NB4 (cell line): ENCODE data around the gene DCUN1D2.

Source experiments
- DNase-seq: peaks from one replicate; pipeline ENCODE4 v3.0.0; 2010; ENCODE audit warnings: low read depth
- H3K4me3 ChIP-seq: one replicate; pipeline ENCODE4 v1.5.1; 2011; ENCODE audit warnings: mild to moderate bottlenecking, low read depth, low read length, moderate library complexity
- MAX ChIP-seq: IDR thresholded peaks from 2 replicates; pipeline ENCODE4 v1.6.1; 2011; ENCODE audit warnings: low read depth, low read length
- MYC ChIP-seq: IDR thresholded peaks from 2 replicates; pipeline ENCODE4 v1.6.1; 2011; ENCODE audit warnings: low read depth, low read length
- POLR2A ChIP-seq: IDR thresholded peaks from 2 replicates; pipeline ENCODE4 v1.6.1; 2011; ENCODE audit warnings: mild to moderate bottlenecking; ENCODE audit not compliant: insufficient read length; ENCODE audit errors: extremely low read depth
- TF ChIP-seq, protein P1 (sequence below): IDR thresholded peaks from one replicate; pipeline ENCODE4 v1.5.1; 2012; ENCODE audit warnings: low read depth, low read length

Gene DCUN1D2

DNA sequence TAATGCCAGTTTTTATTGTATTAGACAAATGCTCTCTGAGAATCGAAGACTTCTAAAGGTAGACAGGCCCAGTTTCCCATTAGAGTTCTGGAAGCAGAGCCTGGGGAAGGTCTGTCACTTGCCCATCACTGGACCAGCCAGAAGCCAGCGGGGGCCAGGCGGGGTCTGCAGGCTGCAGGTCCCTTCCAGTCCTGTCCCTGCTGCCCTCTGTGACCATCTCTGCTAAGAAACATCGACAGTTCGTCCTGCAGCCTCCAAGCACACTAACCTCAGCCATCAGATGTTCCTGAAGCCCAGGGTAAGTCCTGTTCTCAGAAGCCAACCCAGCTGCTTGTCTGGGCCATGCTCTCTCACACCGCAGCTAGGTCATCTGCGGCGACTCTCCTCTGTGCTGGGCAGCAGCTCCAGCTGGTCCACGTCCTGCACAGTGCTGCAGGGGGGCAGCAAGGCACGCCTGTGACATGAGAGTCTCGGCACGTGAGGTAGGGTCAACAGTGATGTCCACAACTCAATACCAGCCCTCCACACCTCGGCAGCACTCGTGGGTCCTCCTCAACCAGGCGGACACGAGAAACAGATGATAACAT lies 34.3 kb downstream of the DCUN1D2 start:
- TF ChIP-seq MAX (no peak), POLR2A (no peak), MYC (no peak)
- TF ChIP-seq, protein P1, sequence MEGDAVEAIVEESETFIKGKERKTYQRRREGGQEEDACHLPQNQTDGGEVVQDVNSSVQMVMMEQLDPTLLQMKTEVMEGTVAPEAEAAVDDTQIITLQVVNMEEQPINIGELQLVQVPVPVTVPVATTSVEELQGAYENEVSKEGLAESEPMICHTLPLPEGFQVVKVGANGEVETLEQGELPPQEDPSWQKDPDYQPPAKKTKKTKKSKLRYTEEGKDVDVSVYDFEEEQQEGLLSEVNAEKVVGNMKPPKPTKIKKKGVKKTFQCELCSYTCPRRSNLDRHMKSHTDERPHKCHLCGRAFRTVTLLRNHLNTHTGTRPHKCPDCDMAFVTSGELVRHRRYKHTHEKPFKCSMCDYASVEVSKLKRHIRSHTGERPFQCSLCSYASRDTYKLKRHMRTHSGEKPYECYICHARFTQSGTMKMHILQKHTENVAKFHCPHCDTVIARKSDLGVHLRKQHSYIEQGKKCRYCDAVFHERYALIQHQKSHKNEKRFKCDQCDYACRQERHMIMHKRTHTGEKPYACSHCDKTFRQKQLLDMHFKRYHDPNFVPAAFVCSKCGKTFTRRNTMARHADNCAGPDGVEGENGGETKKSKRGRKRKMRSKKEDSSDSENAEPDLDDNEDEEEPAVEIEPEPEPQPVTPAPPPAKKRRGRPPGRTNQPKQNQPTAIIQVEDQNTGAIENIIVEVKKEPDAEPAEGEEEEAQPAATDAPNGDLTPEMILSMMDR, result no peak
- DNase-seq, result no peak
- H3K4me3 ChIP-seq, result no peak overlapping the region

GRCh38 chr13:113455384-113455783 lies 35.1 kb downstream of the DCUN1D2 start:
- TF ChIP-seq MAX (no peak), MYC (no peak), POLR2A (no peak)
- TF ChIP-seq, protein P1, result no peak
- no peak overlapping the region for H3K4me3 ChIP-seq
- no peak for DNase-seq

DNA sequence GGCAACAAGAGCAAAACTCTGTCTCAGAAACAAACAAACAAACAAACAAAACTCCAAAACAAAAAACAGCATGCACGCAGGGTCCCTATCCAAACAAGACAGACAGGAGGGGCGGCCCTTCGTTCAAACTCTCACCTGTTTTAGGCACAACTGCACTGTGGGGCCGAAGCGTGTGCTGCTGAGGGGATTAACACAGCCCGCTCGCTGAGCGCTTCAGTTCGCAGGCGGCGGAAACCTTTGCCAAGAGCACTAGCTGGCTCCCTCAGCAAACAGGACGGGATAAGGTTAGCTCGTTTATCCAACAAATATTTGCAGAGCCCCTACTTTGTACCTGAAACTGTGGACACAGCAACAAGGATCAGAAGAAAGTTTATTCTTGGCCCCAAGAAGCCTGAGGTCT lies 35.6 kb downstream of the DCUN1D2 start:
- DNase-seq, result no peak
- TF ChIP-seq POLR2A, result no peak
- TF ChIP-seq, protein P1, result no peak
- no peak for TF ChIP-seq MYC
- TF ChIP-seq MAX, result no peak
- H3K4me3 ChIP-seq, result no peak overlapping the region

DNA sequence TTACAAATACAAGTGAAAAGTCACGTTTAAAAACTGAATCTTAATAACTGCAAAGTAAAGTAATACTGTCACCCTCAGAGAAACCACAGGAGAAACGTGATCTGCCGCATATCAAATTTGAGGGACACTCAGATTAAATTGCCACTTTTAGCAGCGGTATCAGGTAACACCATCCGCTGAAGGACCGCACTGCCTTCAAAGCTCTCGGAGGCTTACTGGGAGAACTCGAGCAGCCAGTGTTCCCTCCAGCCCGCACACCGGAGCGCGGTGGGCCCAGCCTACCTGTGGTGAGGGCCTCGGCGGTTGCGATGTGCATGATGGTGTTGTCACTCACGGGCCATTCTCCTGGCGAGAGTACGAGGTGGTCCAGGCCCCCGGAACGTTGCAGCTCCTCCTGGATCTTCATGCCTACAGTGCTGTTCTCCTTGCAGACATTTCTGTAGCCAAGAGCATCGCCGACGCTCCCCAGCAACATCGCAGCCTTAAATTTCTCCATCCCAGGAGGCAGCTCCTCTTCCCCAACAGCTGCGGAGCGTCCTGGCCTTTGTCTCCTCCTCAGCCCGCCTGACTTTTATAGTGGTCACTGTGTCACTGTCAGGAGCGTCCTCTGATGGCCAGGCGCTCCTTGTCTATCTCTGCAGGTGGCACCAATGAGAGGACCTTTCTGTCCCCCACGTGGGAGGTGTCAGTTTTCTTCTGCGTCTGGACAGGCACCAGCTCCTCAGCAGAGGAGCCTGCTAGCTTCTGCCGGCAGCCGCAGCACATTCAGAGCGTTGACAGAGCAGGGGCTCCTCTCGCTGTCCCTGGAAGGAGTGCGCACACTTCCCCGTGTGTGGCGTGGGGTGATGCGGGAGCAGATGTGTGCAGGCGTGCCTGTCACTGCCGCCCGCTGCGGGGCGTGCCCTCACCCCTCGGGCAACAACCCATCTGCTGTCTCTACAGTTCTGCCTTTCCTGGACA lies 37.3 kb downstream of the DCUN1D2 start, which contains the start of gene ADPRHL1:
Gene ADPRHL1, minus strand, starts transcription at position 547 of the 960 bp plus-strand sequence. Its CDS starts 51 bp downstream, at position 496.
- no peak within 1 kb of the TSS for H3K4me3 ChIP-seq
- peak; percentile 44 for DNase-seq
- TF ChIP-seq POLR2A (no peak), MAX (no peak), MYC (no peak)

GRCh38 chr13:113452466-113452865 lies 38.0 kb downstream of the DCUN1D2 start:
- TF ChIP-seq POLR2A, result no peak
- no peak for TF ChIP-seq MAX
- TF ChIP-seq MYC, result no peak
- TF ChIP-seq, protein P1, result no peak
- DNase-seq, result no peak
- no peak overlapping the region for H3K4me3 ChIP-seq

GRCh38 chr13:113451951-113452421 lies 38.5 kb downstream of the DCUN1D2 start:
- DNase-seq, result no peak
- TF ChIP-seq MAX, result no peak
- no peak for TF ChIP-seq MYC
- TF ChIP-seq, protein P1, result no peak
- no peak for TF ChIP-seq POLR2A
- H3K4me3 ChIP-seq, result no peak overlapping the region
